HG02970 (cell line): Measurements from ENCODE around the gene TMEM115.
A peak's percentile ranks its signal among the peaks of the same experiment; 100 is the strongest.

Experiments used
- ATAC-seq: cut with Tn5 transposase; IDR thresholded peaks from one replicate; pipeline ENCODE4 v1.9.1; 2021; ENCODE audit warnings: mild to moderate bottlenecking, moderate library complexity, moderate number of reproducible peaks; ENCODE audit not compliant: unreplicated experiment, low FRiP score

The TMEM115 gene

DNA sequence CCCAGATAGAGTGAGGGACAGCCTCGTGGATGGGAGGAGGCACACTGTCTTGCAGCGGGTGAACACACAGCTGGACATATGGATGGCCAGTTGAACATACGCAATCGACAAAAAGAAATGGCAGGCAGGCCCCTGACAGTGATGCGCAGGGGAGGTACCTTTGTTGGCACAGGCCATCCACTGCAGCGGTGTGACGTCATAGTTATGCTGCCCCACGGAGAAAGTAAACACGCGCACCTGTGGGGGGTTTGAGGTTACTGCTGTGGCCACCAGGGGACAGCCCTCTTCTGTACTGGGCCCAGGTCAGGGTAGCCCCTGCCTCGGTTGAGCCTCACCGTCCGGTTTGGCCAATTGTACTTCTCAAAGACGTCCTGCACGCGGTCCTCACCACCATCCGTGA is 19.4 kb upstream of the TMEM115 start:
- no peak for ATAC-seq

DNA sequence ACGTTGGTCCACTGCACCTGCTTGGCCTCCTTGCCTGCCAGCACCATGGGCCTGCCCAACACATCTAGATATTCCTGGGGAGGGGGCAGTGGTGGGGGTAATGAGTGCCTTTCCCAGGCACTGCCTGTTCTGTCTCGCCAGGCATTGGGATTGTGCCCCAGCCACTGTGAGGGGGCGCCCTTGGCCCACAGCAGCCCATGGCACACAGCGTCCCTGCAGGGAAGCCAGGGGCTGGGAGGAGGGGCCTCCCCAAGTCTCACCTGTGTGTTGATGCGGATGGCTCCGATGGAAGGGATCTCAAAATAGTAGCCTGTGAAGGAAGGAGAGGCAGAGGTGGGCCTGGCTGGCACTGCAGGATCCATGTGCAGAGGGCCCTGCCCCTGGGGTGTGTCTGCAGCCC is 18.7 kb upstream of the TMEM115 start:
- no peak for ATAC-seq

DNA sequence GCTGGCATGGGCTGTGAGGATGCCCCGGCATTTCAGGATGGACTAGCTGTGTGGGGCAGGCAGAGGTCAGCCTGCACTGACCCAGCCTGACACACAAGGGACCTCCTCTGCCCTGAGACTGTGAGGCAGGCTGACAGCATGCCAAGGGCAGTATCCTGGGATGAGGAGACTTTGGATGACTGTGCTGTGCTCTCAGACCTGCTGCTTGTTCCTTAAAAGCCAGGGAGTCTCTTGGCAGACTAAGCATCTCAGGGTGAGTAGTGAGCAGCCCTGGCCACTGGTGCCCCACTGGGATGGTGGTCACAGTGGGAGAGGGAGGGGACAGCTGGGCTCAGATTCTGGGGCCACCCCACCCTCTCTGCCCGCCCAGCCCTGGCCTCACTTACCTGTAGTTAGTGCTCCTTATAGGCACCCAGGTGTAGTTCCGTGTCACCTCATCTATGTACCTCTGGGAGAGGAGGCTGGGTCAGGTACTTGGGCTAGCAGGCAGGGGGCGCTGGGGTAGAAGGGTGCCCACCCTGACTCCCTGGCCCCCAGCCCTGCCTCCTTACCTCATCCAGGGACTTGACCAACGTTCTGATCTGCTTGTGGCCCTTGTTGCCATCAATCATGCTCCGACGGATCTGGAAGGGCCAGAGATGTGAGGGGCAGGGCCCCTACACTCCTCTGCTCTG is 16.1 kb upstream of the TMEM115 start:
- no peak for ATAC-seq

DNA sequence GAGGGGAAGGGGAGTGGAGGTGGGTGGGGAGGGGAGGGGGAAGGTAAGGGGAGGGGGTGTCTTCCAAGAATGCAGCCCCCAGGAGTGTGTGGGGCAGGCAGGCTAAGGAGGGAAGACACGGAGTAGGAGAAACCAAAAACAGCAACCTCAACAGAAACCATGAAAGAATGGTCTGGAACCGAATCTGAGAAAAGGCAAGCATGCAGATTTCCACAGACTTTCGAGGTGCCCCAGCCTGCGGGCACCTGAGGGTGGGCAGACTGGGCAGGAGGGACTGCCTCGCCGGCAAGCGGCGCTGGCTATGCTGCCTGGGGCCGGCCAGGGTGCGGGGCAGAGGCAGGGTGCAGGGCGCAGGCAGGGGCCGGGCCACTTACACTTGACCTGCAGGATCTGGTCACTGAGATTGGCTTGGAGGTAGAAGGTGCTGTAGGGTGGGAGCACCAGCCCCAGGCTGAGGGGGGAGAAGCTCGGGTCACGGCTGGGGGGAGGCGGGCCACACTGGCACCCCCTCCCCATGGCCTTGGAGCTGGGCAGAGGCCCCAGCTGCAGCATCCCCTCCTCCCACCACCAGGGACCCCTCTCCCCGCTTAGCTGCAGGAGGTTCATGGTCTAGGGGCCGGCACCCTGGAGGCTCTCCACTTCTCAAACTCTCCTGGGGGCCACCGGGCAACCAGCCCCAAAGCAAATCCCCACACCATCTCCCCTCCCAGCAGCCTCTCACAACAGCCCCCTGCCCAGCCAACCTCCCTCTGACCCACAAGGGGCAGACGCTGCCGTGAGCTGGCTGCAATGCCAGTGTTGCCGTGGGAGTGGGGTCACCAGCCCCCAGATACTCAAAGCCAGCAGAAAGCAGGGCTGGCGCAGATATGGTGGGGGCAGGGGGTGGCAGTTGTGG is 15.3 kb upstream of the TMEM115 start:
- no peak for ATAC-seq

DNA sequence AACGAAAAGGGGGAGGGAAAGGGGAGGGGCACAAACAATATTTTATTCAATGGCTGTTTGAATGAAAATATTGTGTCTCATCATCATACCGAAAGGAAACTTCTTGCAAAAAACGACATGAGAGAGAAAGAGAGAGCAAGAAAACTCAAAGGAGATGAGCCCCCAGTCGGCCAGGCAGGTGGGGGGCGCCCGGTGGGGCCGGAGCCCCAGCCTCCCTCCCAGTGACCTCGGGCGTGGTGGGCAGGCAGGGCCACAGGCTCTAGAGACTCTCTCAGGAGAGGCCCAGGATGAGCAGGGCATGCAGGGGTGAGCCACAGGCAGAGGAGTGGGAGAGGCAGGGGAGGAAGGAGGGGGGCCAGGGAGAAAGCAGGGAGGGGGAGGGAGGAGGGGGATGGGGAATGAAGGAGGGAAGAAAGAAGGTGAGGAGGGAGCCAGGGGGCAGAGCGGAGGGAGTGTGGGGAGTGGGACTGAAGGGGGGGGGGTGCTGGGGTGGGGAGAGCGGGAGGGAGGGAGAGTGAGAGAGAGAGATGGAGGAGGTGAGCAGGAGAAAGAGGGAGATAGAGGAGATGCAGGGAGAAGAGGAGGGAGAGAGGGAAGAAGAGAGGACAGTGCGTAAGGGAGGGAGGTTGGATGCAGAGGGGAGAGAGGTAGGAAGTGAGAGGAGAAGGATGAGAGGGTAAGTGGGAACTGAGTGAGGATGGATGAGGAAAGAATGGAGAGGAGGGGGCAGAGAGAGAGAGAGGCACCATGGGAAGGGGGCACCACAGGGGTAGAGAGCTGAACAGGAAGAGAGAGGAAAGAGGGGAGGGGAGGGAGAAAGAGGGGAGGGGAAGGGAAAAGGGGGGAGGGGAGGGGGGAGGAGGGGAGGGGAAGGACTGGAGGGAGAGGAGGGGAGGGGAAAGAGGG is 14.1 kb upstream of the TMEM115 start:
- no peak for ATAC-seq

DNA sequence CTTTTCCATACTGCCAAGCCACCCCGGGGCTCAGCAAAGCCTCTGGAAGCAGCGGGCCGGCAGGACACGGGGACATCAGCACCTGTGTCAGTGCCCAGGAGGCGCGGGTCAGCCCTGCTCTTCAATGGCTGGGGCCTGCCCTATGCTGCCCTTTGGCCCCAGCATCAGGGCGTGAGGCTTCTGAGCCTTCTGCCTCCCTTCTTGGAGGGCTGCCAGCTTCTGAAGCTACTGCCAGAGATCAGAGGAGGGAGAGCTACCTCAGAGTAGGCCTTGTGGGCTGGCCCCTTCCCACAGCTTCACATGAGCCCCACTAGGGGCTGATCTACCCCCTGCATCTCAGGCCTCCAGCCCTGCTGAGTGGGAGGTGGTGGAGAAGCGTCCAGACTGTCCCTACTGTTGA is 13.0 kb upstream of the TMEM115 start:
- ATAC-seq, result no peak

DNA sequence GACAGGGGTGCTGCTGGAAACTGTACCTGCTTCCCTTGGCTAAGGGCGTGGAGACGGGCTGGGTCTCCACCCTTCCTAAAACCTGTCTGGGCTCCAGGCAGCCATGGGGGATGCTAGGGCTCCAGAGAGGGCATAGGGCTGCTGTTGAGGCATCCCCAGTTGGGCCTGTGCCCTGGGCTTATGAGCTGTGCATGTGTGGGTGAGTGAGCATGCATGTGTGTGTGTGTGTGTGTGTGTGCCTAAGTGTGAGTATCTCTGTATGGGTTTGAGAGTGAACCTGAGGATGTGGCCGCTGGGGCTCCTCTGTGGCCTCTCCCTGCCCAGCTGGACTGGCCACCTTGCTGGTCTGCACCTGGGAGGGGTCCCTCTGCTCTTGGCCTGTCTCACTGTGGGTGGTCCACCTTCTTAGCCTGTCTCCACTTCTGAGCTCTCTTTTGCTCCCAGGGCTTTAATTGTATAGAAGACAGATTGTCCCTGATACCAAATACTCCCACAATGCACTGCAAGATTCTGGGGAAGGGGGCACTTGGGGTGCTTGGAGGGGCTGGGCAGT is 11.9 kb upstream of the TMEM115 start:
- ATAC-seq, result no peak

DNA sequence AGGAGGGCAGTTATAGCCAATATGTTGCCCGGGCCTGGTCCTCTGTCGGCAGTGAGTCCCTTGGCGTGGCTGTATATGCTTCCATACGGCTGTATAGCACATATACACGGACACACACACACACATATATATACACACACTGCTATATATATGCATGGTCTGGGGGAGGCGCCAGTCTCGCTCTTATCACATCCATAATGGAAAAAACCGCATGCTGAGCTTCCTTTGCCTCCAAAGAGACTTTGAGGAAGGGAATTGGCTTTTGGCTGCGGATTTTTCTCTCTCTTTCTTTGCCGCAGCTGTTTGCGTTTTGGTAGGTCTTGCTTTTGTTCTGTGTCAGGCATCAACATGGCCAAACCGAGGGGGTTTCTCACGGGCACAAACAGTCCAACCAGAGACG is 11.3 kb upstream of the TMEM115 start:
- ATAC-seq, result no peak

DNA sequence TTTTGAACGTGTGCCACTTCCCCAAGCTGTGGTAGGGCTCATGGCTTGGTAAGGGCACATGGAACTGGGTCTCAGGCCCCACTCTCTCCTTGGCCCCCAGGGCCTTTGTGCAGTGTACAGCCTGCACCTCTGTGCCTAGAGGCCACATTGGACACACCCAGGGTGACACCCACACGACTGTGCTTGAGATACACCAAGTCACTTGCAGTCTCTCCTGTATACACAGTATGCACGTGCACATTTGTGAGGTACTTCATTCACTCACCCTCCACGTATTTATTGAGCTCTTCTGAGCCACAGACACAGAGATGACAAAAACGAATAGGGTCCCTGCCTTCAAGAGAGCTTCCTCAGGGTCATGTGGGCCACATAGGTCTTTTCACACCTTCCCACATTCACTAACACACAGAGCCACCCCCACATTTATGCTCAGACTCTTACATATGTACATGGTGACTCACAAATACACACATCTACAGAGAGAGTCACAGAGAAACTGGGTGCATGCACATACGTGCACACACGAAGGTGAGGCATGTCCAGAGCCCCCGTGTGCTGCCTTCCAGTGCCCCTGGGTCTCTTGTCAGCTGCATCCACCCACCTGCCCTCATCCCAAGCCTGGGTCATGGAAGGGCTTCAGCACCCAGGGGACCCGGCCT is 9.8 kb upstream of the TMEM115 start:
- ATAC-seq, result no peak

DNA sequence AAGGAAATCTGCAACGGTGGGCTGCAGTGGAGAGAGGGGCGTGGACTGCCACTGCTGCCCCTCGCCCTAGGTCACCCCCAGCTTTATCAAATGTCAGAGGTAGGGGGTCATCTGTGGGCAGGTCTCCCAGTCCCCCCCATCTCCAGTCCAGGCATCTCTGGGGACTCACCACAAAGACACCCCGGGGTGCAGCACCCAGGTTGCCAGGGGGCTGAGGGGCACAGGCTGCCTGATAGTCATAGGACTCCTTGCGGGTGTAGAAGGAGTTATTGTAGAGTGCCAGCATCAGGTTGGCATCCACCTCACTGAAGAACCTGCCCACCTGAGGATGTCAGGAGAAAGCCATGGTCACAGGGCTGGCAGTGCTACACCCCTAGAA is 6.5 kb upstream of the TMEM115 start:
- ATAC-seq, result no peak

DNA sequence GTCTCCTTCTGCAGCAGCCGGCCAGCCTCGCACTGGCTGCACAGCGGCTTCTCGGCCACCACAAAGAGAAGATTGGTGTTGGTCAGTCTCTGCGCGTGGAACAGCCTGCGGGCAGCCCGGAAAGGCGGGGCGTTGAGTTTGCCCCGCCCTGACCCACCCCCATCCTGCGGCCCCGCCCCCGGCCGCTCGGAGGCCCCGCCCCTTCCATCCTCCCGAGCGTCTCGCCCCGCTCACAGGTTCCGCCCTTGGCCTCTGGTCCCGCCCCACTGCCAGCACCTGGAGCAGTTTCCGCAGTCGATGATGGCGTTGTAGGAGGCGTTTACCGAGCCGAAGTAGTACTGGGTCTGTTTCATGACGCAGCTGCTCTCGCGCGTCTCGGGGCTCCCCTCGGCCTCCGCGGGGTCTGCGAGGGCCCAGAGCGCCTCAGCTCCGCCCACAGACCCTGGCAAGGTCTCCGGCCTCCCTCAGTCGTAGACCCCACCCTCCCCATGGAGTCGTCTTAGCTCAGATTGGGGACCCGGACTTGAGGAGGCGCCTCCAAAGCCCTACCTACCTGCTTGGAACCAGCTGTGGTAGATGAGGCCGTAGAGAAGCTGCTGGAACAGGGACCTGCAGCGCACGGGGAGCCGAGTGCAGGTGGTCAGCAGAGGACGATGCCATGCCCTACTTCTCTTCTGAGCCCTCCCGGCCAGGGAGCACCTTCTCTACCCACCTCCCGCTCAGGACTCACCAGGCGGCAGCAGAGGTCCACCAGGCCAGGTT is 5.9 kb upstream of the TMEM115 start:
- ATAC-seq, result peak; percentile 71

DNA sequence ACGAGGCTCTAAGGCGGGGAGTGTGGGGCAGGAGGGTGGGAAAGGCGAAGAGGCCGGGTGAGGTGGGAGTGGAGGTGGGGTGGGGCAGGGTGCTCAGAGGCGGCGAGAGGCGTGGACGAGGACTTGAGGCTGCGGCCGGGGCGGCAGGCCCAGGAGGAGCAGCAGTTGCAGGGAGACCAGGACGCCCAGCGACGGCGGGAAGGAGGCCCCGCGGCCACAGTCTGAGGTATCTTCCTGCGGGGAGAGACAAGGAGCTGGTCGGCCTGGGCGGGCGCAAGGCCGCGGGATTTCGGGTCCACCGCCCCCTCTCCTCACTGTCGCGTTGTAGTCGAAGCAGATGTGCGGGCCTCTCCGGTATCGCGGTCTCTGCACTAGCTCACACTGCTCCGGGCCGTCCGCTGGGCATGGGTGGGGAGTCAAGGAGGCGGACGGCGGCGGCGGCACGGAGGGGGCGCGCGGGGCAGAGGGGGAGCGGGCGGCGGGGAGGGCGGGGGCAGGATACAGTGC is 5.3 kb upstream of the TMEM115 start:
- ATAC-seq, result no peak

DNA sequence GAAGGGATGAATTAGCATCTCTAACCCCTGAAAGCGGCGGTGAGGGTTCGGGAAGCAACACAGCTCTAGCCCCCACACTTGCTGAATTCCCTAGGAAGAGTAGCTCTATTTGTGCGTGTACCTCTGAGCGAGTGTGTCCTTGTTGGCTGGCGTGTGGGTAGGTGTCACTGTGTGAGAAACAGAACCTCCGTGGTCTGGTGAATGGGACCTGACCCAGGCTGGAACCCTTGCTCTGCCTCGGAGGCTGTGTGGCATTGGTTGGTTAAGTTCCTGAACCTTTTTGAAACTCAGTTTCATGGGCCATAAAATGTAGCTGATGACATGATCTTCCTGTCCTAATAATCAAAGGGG is 414 bp upstream of the TMEM115 start:
- ATAC-seq, result no peak

DNA sequence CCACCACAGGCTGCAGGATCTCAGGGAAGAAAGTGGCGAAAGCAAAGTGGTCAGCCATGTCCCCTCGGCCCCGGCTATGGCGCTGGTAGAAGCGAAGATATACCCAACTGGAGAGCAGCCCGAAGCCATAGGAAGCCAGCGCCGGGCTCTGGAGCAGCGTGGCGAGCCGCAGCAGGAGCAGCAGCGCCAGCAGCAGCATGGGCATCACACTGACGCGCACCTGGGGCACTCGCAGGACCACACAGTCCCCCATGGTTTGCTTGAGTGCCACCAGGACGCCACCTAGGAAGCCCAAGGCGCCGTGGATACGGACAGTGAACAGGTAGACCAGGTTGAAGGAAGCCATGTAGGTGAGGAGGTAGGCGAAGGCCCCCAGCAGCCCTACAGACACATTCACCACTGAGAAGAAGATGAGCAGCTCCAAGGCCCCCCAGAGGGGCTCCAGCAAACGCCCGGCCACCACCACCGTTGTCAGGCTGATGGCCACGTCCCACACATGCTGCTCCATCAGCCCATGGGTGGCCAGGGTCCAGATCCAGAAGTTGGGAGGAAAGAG is 888 bp downstream of the TMEM115 start:
- ATAC-seq, result no peak

DNA sequence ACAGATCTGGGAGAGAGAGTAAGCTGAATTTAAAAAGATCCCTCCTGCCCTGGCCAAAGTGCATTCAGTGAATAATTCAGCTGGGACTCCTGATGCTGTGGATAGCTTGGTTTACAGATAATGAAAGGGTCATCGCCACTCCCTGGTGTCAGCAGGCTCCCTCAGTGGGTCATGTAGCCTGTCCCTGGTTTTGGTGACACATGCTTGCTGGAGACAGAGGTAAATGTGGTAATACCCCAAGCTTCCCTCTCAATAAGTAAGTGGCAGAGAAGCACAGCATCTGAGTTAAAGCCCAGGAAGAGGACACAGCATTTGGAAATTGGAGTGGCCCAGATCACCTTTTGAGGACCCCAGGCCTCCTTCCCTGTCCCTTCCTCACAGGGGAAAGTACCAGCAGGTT is 1.8 kb downstream of the TMEM115 start:
- ATAC-seq, result no peak

DNA sequence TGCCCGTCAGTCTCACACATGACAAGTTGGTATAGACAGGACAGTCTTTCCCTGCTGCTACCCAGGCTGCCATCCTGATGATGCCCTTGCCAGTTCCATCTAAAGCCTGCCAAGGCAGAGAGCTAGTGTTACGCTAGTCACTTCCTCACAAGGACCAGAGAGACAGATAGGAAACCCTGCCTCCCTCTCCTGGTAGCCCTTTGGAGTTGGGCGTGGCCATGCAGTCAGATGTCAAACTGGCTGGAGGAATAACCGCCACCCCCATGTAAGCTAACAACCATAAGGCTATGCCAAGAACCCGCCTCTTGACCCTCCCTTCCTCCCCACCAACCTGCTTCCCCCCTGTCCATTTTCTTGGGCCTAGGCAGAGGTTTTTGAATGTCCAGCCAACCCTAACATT is 2.8 kb downstream of the TMEM115 start:
- ATAC-seq, result no peak

DNA sequence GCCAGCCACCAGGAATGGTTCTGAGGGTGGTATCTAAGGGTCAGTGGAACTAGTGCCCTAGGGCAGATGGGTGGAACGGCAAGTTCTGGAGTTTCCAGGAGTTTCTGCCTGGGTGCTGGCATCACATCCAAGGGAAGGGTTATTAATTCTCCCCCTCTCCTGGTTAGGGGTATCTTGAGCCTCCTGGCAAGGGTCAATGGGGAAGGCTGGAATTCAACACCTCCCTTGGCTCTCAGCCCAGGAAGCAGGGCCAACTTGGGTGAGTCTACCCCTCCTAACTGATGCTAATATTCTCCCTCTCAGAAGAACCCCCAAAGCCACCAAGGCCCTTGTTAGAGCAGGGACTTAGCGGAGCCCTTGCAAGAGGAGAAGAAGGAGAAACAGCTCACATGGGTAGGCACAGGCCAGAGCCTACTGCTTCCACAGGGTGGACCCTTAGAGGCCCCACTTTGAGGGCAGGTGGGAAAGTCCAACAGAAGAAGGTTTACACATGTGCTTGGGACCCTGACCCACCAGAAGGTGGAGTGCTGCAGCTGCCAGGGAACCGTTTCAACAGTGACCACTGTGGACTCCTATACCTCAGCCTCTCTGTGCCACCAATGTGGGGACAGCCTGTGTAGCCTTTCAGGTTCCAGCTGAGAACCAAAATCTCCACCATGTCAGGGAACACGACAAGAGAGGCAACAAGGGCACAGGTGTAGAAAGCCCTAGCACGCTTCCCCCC is 3.3 kb downstream of the TMEM115 start:
- ATAC-seq, result no peak

DNA sequence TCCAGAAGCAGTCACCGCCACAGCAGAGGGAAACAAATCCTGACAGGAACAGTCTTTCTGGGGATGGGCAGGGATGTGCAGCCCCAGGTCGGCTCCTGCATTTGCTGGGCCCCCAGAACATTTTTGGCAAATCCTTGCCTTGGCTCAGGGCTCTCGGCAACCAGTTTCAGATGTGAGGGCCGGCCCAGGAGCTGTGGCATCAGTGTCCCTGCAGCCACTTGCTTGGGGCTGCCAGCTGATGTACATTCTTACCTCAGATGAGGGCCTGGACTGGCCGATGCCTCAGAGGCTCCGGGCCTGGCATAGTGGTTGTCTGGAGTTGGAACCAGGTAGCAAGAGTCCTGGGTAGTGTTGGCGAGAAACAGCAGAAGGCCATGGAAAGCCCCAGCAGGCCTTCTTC is 4.5 kb downstream of the TMEM115 start:
- ATAC-seq, result no peak
